WERI-Rb-1 (cell line): ENCODE results near the gene PASK.

ENCODE experiments used
- DNase-seq: peaks from one replicate; pipeline ENCODE4 v3.0.0-alpha.2; 2020
- H3K27ac ChIP-seq: fragments of 250-450 bp; sonication (Bioruptor Pico); 2 replicates; pipeline ENCODE4 v1.5.1; 2020; ENCODE audit warnings: mild to moderate bottlenecking, moderate library complexity
- H3K27me3 ChIP-seq: fragments of 250-450 bp; sonication (Bioruptor Pico); 2 replicates; pipeline ENCODE4 v1.5.1; 2021; ENCODE audit warnings: mild to moderate bottlenecking, low read depth, moderate library complexity; ENCODE audit not compliant: insufficient read depth, severe bottlenecking
- H3K36me3 ChIP-seq: fragments of 250-450 bp; sonication (Bioruptor Pico); 2 replicates; pipeline ENCODE4 v1.5.1; 2020; ENCODE audit warnings: mild to moderate bottlenecking, moderate library complexity
- H3K4me3 ChIP-seq: 2 replicates; pipeline ENCODE4 v1.5.1; 2011; ENCODE audit warnings: low read depth, mild to moderate bottlenecking, control low read depth, low read length
- H3K9me3 ChIP-seq: fragments of 250-450 bp; sonication (Bioruptor Pico); 2 replicates; pipeline ENCODE4 v1.5.1; 2021; ENCODE audit warnings: mild to moderate bottlenecking, moderate library complexity; ENCODE audit not compliant: severe bottlenecking
- CTCF ChIP-seq: IDR thresholded peaks from 2 replicates; pipeline ENCODE4 v1.5.1; 2011; ENCODE audit warnings: low read depth, mild to moderate bottlenecking, control low read depth, inconsistent platforms, low read length

The PASK gene

GRCh38 chr2:241088791-241089732, 60.2 kb downstream of the PASK start:
- TF ChIP-seq CTCF: no peak
- no peak overlapping the region for H3K27ac ChIP-seq
- H3K36me3 ChIP-seq: peaks cover 50% of the 10 kb centered on the region
- H3K4me3 ChIP-seq: no peak overlapping the region
- H3K27me3 ChIP-seq: no peaks in the 10 kb centered on the region
- no peak for DNase-seq
- no peaks in the 10 kb centered on the region for H3K9me3 ChIP-seq

GRCh38 chr2:241088376-241088775, 60.9 kb downstream of the PASK start:
- peaks cover 44% of the 10 kb centered on the region for H3K36me3 ChIP-seq
- no peak overlapping the region for H3K4me3 ChIP-seq
- no peaks in the 10 kb centered on the region for H3K9me3 ChIP-seq
- DNase-seq: no peak
- H3K27me3 ChIP-seq: no peaks in the 10 kb centered on the region
- TF ChIP-seq CTCF: no peak
- H3K27ac ChIP-seq: no peak overlapping the region

DNA sequence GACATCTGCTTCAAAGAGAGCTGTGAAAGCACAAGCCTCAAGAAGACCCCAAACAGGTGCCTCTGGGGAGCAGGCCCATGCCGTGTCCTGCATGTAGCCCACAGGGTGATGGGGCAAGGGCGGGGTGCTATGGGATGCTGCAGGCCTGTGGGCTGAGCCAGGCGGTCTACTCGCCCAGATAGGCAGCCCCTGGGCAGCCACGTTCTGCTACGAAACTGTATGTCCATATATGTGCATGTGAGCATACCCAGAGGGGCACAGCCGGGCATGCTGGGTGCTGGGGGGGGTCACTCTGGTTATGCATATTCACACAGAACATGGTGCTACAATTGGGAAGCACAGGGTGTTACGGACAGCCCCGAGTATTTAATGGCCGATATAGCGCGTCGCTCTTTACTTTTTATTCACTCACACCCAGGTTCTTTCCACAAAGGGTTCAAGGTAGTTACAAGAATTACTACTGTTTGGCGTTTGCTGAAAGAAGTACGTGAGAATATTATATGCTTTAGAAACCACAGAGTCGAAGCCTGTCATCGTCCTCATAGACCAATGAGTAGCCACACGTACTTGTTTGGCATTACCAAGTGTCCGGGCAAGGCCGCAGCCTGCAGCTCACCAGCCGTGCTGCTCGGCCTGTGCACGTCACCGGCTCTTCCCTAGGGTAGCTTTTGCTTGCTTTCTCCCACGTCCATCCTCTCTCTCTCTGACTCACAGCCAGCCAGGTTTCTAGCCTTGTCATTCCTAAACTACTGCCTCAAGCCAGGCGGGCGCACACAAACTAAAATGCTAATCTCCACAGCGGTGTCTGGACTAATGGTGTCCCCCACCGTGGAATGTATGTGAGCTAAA, 61.6 kb downstream of the PASK start:
- DNase-seq: no peak
- no peaks in the 10 kb centered on the region for H3K9me3 ChIP-seq
- no peaks in the 10 kb centered on the region for H3K27me3 ChIP-seq
- H3K27ac ChIP-seq: no peak overlapping the region
- H3K4me3 ChIP-seq: no peak overlapping the region
- peaks cover 40% of the 10 kb centered on the region for H3K36me3 ChIP-seq
- TF ChIP-seq CTCF: no peak

GRCh38 chr2:241084856-241085444, 64.3 kb downstream of the PASK start:
- DNase-seq: no peak
- no peak overlapping the region for H3K4me3 ChIP-seq
- no peak overlapping the region for H3K27ac ChIP-seq
- H3K9me3 ChIP-seq: no peaks in the 10 kb centered on the region
- no peaks in the 10 kb centered on the region for H3K27me3 ChIP-seq
- peaks cover 29% of the 10 kb centered on the region for H3K36me3 ChIP-seq
- no peak for TF ChIP-seq CTCF

DNA sequence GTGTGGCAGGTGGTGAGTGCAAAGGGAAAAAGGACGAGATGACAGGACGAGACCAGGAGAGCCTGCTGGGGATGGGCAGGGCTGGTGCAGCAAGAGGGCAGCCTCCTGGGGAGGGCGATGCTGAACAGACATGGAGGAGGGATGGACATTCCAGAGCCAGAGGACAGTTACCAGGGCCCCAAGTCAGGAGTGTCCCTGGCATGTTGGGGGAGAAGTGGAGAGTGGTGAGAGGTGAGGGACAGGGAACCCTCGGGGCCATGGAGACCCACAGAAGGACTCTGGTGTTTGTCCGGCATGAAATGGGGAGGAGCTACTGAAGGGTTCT, 66.2 kb downstream of the PASK start:
- DNase-seq: no peak
- no peaks in the 10 kb centered on the region for H3K27me3 ChIP-seq
- TF ChIP-seq CTCF: no peak
- H3K4me3 ChIP-seq: no peak overlapping the region
- H3K27ac ChIP-seq: no peak overlapping the region
- peaks cover 11% of the 10 kb centered on the region for H3K36me3 ChIP-seq
- no peaks in the 10 kb centered on the region for H3K9me3 ChIP-seq
